Cerebellar nuclear complex (tissue), 1 donor: ENCODE measurements around the gene PTPRF.

Experiments
- DNase-seq, 2 experiments: peaks; one replicate each; lab custom pipeline; 2025; lab: John Stamatoyannopoulos, UW

PTPRF gene

DNA sequence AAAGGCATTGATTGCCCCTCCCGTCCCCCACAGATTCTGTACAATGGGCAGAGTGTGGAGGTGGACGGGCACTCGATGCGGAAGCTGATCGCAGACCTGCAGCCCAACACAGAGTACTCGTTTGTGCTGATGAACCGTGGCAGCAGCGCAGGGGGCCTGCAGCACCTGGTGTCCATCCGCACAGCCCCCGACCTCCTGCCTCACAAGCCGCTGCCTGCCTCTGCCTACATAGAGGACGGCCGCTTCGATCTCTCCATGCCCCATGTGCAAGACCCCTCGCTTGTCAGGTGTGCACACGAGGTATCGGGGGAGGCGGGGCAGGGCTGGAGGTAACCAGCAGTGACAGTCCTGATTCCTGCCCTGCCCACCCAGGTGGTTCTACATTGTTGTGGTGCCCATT lies 74.5 kb downstream of the PTPRF start:
- DNase-seq, result no peak

DNA sequence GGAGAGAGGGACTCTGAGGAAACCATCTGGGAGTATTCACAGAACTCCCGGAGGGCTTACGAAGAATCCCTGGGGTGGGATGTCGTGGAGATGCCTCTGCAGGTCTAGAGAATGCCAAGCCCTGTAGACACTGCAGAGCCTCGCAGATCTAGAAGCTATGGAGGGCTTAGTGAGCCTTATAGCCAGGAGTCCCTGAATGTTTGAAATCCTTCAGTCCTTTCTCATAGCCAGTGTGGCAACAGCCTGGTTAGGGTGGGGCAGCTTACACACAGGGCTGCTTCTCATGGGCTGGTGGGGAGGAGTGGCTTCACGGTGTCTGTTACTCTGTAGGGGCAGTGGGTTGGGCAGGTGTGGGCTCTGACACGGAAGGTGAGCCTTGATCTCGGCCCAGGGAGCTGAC lies 75.1 kb downstream of the PTPRF start:
- no peak for DNase-seq

DNA sequence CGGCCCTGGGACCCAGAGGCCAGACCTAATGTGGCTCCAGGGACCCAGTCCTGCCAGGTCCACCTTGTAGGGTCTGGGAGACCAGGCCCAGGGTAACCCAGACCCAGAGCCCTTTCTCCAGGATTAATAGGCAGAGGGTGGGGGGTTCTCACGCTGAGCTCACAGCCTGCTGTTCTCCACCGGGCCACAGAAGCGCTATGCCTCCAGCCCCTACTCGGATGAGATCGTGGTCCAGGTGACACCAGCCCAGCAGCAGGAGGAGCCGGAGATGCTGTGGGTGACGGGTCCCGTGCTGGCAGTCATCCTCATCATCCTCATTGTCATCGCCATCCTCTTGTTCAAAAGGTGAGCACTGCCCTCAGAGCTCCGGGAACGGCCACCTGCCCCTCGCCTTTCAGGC lies 75.9 kb downstream of the PTPRF start:
- DNase-seq, result no peak

DNA sequence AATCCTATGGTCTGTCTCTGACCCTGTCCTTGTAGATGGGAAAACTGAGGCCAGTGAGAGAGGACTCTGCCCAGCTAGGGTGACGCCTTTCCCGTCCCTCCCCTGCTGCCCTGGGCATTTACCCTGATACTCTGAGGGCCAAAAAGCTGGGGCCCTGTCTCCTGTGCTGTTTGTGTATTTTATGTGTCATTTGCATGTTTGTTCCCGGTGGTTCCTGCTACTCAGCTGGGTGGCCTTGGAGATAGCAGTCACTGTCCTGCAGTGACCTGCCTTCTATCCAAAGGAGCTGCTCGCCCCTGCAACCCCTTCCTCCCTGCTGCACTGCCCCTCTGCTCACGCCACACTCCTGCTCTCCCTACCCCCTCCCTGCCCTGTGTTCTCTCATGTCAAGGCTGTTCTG lies 78.1 kb downstream of the PTPRF start:
- no peak for DNase-seq

DNA sequence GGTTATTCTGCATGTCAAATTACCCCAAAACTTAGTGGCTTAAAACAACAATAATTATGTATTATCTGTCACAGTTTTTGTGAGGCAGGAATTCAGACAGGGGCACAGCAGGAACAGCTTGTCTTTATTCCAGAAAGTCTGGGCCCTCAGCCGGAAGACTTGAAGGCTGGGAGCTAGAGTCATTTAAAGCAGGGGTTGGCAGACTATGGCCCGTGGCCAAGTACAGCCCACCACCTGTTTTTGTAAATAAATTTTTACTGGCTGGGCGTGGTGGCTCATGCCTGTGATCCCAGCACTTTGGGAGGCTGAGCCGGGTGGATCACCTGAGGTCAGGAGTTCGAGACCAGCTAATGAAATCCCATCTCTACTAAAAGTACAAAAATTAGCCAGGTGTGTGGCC lies 79.7 kb downstream of the PTPRF start:
- no peak for DNase-seq

DNA sequence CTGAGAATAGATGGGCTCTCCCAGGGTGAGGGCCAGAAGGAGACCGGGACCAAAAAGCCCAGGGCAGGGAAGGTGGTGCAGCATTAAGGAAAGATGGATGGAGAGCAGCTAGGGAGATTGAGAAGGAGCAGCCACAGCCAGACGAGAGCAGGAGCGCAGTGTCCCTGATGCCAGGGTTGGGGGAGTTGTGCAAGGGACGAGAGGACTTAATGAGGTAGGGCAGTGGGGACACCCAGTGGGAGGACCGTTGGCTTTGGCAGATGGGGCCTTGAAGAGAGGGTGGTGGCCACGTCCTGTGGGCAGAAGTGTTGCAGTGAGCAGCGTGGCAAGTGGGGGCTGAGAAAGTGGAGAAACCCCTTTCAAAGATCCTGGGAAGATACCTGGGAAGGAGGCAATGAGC lies 81.3 kb downstream of the PTPRF start:
- no peak for DNase-seq

DNA sequence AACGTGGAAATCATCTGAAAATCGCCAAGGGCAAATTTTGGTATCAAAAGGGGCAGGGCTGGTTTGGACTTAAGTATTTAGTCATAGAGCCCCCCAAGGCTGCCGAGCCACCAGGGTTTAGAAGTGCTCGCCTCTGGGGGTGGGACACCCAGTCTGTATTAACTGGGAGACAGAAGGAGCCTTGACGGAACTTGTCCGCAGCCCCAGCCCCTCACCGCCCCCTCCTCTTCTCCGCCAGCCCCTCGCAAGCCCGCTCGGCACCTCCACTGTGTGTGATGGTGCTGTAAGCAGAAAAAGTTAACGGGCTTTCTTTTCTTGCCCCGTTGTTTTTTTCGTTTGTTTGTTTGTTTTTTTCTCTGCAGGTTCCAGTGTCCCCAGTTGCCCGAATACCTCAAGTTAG lies 81.7 kb downstream of the PTPRF start:
- no peak for DNase-seq

DNA sequence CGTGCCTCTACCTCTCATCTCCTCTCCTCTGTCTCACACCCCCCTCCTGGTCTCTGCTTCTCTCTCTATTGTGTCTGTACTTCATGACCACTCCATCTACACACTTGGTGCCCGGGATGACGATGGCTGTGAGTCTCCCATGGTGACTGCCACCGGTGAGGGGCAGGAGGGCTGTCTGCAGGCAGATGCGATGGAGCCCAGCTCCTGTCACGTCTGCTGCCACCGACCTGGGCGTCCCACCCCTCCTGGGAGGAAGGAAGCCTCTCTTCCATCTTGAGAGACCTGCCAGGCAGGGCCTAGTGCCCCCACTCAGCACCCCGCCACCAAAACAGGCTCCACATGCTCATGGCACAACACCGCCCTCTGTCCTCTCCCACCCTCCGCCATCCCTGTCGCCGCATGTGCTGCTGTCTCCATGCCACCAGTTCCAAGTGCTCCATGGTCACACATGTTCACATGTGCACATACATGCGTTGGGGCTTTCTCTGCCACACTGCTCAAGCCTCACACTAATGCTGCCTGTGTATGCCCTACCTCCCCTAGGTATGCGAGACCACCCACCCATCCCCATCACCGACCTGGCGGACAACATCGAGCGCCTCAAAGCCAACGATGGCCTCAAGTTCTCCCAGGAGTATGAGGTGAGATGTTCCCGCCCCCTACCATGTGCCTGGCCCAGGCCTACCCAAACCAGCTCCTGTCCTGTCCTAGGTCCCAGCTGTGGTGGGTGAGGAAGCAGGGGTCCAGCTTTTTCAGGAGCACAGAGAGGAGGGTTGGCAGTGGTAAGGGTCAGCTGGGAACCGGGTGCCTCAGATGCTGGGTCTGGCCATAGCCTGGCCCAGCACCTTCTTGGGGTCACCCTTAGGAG lies 82.6 kb downstream of the PTPRF start:
- no peak for DNase-seq

- no peak for DNase-seq
Measured at GRCh38 chr1:43614211-43614610, 83.5 kb downstream of the PTPRF start.

GRCh38 chr1:43614891-43615290 lies 84.2 kb downstream of the PTPRF start:
- DNase-seq, result no peak

GRCh38 chr1:43616383-43616782 lies 85.7 kb downstream of the PTPRF start:
- no peak for DNase-seq

GRCh38 chr1:43617011-43617410 lies 86.3 kb downstream of the PTPRF start:
- no peak for DNase-seq

DNA sequence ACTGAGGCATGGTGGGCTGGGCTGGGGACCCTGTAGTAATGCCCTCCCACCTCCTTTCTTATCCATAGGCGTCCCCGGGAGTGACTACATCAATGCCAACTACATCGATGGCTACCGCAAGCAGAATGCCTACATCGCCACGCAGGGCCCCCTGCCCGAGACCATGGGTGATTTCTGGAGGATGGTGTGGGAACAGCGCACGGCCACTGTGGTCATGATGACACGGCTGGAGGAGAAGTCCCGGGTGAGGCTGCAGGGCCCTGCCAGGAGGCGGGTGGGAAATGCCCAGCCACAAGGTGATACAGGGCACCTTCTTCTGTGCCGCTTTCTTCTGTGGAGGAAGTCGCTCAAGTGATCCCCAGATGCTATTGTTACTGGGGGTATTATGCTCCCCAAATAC lies 87.0 kb downstream of the PTPRF start:
- no peak for DNase-seq

GRCh38 chr1:43618521-43619313 lies 88.0 kb downstream of the PTPRF start:
- DNase-seq, result no peak

GRCh38 chr1:43619314-43619790 lies 88.7 kb downstream of the PTPRF start:
- no peak for DNase-seq

DNA sequence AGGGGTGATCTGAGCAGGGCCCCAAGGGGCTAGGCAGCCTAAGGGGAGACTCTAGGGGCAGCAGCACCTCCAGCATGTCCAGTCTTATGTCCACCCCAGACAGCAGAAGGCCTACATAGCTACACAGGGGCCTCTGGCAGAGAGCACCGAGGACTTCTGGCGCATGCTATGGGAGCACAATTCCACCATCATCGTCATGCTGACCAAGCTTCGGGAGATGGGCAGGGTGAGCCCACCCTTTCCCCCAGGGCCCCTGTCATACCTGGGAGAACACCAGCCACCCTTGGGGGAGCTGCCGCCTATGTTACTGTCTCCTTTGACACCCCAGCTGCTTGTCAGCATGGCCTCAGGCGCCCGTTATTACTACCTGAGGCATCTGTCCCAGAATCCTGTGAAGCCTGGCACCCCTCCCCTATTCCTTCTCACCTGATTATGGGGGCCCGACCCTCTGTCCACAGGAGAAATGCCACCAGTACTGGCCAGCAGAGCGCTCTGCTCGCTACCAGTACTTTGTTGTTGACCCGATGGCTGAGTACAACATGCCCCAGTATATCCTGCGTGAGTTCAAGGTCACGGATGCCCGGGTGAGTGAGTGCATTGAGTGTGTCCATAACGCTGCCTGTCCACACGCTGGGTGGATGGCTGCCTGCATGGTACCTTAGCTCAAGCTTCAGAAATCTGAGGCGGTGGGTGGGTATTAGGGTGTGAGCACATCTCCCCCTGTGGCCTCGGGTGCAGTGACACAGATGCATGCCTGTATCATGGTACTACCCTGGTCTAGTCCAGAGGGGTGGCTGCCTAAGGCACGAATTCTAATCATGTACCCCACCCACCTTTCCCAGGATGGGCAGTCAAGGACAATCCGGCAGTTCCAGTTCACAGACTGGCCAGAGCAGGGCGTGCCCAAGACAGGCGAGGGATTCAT lies 89.6 kb downstream of the PTPRF start:
- DNase-seq, result no peak

- no peak for DNase-seq
Measured at GRCh38 chr1:43620956-43621355, 90.3 kb downstream of the PTPRF start.

GRCh38 chr1:43621386-43621785 lies 90.7 kb downstream of the PTPRF start:
- DNase-seq, result no peak

GRCh38 chr1:43621861-43622260 lies 91.2 kb downstream of the PTPRF start:
- DNase-seq, result no peak

DNA sequence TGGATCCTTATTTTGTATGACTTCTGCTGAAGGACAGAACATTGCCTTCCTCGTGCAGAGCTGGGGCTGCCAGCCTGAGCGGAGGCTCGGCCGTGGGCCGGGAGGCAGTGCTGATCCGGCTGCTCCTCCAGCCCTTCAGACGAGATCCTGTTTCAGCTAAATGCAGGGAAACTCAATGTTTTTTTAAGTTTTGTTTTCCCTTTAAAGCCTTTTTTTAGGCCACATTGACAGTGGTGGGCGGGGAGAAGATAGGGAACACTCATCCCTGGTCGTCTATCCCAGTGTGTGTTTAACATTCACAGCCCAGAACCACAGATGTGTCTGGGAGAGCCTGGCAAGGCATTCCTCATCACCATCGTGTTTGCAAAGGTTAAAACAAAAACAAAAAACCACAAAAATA lies 91.8 kb downstream of the PTPRF start:
- DNase-seq, result no peak

DNA sequence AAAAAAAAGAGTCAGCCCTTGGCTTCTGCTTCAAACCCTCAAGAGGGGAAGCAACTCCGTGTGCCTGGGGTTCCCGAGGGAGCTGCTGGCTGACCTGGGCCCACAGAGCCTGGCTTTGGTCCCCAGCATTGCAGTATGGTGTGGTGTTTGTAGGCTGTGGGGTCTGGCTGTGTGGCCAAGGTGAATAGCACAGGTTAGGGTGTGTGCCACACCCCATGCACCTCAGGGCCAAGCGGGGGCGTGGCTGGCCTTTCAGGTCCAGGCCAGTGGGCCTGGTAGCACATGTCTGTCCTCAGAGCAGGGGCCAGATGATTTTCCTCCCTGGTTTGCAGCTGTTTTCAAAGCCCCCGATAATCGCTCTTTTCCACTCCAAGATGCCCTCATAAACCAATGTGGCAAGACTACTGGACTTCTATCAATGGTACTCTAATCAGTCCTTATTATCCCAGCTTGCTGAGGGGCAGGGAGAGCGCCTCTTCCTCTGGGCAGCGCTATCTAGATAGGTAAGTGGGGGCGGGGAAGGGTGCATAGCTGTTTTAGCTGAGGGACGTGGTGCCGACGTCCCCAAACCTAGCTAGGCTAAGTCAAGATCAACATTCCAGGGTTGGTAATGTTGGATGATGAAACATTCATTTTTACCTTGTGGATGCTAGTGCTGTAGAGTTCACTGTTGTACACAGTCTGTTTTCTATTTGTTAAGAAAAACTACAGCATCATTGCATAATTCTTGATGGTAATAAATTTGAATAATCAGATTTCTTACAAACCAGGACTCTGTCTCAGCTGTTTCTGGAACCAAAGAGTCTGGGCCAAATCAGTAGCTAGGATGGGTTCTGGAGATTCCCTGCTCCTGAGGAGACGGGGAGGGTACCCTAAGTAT lies 92.5 kb downstream of the PTPRF start:
- no peak for DNase-seq
